ENCODE data around the gene ZNF296. TPM values are rescaled to one million over a fixed set of nuclear protein-coding genes. Genes with fewer than 3 reads are reported as not detected.

Gene ZNF296
- total RNA-seq, 2 experiments from 2014 or later: 2.0 to 2.4 TPM

DNA sequence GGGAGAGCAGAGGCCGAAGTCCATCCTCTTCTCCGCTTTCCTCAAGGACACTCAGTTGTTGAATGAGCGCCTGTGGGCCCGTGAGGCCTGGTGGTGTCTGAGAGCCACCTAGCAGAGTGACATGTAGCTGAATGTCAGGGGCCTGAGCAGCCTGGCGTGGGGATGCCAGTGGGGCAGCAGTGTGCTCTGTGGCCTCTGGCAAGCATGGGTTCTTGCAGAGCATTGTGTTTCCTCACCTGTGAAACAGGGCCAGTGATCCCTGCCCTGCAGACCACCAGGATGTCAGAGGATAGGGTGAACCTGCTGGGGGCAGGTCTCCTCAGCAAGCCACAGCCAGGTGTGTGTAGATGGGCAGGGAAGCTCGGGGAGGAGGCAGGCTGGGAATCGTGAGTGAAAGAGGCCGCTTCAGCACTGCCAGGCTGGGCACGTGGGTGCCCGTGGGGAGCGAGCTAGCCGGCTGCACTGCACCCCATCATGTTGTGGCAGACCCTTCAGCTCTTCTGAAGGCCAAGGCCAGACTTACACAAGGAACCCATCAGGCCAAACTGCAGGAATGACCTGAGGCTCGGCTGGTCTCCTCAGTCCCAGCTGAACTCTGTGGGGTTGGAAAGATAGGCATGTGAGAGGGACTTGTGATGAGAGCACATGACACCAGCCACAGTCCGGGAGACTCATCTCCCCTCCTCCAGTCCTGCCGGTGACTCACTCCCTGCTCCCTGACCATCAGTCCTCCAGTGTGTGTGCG is 21.7 kb upstream of the ZNF296 start:
- Histone ChIP-seq H3K9me3 (ENCODE audit: control insufficient read depth in 1 of 2, insufficient read depth in 1 of 2, low read length in 2 of 2) (no peaks in the 10 kb centered on the region), H3K4me3 (ENCODE audit: low read length) (no peak overlapping the region), H3K27ac (ENCODE audit: low read depth in 1 of 2, low read length in 2 of 2) (no peak overlapping the region), H3K4me1 (ENCODE audit: insufficient read depth, low read length) (peaks cover 68% of the 10 kb centered on the region), H3K27me3 (ENCODE audit: control insufficient read depth in 1 of 2, insufficient read depth in 2 of 2, low read length in 2 of 2) (no peaks in the 10 kb centered on the region), H3K36me3 (ENCODE audit: insufficient read depth, low read length) (peaks cover 8% of the 10 kb centered on the region)
- TF ChIP-seq, protein P1, sequence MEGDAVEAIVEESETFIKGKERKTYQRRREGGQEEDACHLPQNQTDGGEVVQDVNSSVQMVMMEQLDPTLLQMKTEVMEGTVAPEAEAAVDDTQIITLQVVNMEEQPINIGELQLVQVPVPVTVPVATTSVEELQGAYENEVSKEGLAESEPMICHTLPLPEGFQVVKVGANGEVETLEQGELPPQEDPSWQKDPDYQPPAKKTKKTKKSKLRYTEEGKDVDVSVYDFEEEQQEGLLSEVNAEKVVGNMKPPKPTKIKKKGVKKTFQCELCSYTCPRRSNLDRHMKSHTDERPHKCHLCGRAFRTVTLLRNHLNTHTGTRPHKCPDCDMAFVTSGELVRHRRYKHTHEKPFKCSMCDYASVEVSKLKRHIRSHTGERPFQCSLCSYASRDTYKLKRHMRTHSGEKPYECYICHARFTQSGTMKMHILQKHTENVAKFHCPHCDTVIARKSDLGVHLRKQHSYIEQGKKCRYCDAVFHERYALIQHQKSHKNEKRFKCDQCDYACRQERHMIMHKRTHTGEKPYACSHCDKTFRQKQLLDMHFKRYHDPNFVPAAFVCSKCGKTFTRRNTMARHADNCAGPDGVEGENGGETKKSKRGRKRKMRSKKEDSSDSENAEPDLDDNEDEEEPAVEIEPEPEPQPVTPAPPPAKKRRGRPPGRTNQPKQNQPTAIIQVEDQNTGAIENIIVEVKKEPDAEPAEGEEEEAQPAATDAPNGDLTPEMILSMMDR (IDR thresholded peaks at IDR 0.05): no peak
- DNase-seq: no peak
- Mint-ChIP-seq H3K27me3 (no peaks in the 10 kb centered on the region), H3K36me3 (ENCODE audit: low read depth) (peaks cover 7% of the 10 kb centered on the region), H3K27ac (peak overlapping the region; percentile 47), H3K4me3 (peak overlapping the region; percentile 34), H3K4me1 (ENCODE audit: low read depth) (peaks cover 74% of the 10 kb centered on the region), H3K9me3 (no peaks in the 10 kb centered on the region)
- POLR2A ChIA-PET: no interaction called here
- CTCF ChIA-PET: no interaction called here
- ATAC-seq (ENCODE audit: poor library complexity): no peak
- intact Hi-C loops (cut with DNase I, micrococcal nuclease): no loop called here

DNA sequence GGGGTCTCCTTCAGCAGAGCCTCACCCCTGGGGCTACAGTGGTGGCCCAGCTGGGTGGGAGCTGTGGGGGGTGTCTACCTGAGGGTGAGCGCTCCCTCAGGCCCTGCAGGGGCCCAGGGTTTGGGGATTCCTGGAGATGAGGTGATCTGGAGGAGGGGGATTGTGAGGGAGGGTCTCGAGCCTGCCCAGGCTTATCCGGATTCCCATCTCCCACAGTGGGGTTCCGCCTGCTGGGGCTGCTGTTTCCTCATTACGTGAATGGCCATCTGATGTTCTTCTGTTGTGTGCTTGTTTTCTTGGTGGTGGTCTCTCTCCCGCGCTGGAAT is 21.1 kb upstream of the ZNF296 start:
- intact Hi-C loops (cut with DNase I, micrococcal nuclease): no loop called here
- ATAC-seq (ENCODE audit: poor library complexity): no peak
- no peaks in the 10 kb centered on the region for H3K27me3 Mint-ChIP-seq
- no peak for DNase-seq
- ChIA-PET POLR2A (no interaction called here), CTCF (no interaction called here)
- Histone ChIP-seq H3K4me1 (ENCODE audit: insufficient read depth, low read length) (peaks cover 65% of the 10 kb centered on the region), H3K36me3 (ENCODE audit: insufficient read depth, low read length) (peaks cover 8% of the 10 kb centered on the region), H3K9me3 (ENCODE audit: control insufficient read depth in 1 of 2, insufficient read depth in 1 of 2, low read length in 2 of 2) (no peaks in the 10 kb centered on the region), H3K4me3 (ENCODE audit: low read length) (no peak overlapping the region), H3K27ac (ENCODE audit: low read depth in 1 of 2, low read length in 2 of 2) (no peak overlapping the region), H3K27me3 (ENCODE audit: control insufficient read depth in 1 of 2, insufficient read depth in 2 of 2, low read length in 2 of 2) (no peaks in the 10 kb centered on the region)
- TF ChIP-seq, protein P1 (IDR thresholded peaks at IDR 0.05): no peak
- H3K27ac Mint-ChIP-seq: no peak overlapping the region
- peaks cover 77% of the 10 kb centered on the region for H3K4me1 Mint-ChIP-seq (ENCODE audit: low read depth)
- H3K36me3 Mint-ChIP-seq (ENCODE audit: low read depth): peaks cover 12% of the 10 kb centered on the region
- H3K4me3 Mint-ChIP-seq: peak overlapping the region; percentile 34
- H3K9me3 Mint-ChIP-seq: no peaks in the 10 kb centered on the region

DNA sequence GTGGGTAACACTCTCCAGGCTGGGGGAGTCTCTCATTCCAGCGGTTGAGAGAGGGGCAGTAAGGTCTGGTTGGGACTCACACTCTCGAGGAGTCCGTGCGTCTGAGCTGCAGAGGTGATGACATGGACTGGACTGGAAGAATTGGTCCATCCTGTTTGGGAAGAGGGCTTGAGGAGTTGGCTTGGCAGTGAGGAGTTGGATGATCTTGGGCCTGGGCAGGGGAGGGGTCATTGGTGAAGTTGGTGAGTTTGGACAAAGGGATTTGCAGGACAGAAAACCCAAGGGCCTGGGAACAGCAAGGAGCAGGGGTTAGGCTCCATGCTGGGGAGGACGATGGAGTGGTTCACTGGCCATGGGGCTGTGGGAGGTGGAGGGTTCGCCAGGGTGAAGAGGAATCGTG is 20.4 kb upstream of the ZNF296 start:
- H3K27me3 ChIP-seq (ENCODE audit: control insufficient read depth in 1 of 2, insufficient read depth in 2 of 2, low read length in 2 of 2): no peaks in the 10 kb centered on the region
- TF ChIP-seq, protein P1 (IDR thresholded peaks at IDR 0.05): no peak
- peaks cover 8% of the 10 kb centered on the region for H3K36me3 ChIP-seq (ENCODE audit: insufficient read depth, low read length)
- H3K27ac Mint-ChIP-seq: peak overlapping the region; percentile 73
- H3K27me3 Mint-ChIP-seq: no peaks in the 10 kb centered on the region
- no peak overlapping the region for H3K4me3 ChIP-seq (ENCODE audit: low read length)
- ChIA-PET POLR2A (no interaction called here), CTCF (no interaction called here)
- H3K4me1 ChIP-seq (ENCODE audit: insufficient read depth, low read length): peaks cover 68% of the 10 kb centered on the region
- H3K4me1 Mint-ChIP-seq (ENCODE audit: low read depth): peaks cover 76% of the 10 kb centered on the region
- H3K27ac ChIP-seq (ENCODE audit: low read depth in 1 of 2, low read length in 2 of 2): no peak overlapping the region
- DNase-seq (no peak), ATAC-seq (ENCODE audit: poor library complexity) (no peak)
- peaks cover 17% of the 10 kb centered on the region for H3K36me3 Mint-ChIP-seq (ENCODE audit: low read depth)
- intact Hi-C loops (cut with DNase I, micrococcal nuclease): no loop called here
- peak overlapping the region; percentile 79 for H3K4me3 Mint-ChIP-seq
- no peaks in the 10 kb centered on the region for H3K9me3 ChIP-seq (ENCODE audit: control insufficient read depth in 1 of 2, insufficient read depth in 1 of 2, low read length in 2 of 2)
- H3K9me3 Mint-ChIP-seq: no peaks in the 10 kb centered on the region
